CD8-positive, alpha-beta memory T cell (primary cell): ENCODE results near the gene CSNK1G2. TPM values are rescaled to one million over a fixed set of nuclear protein-coding genes. Genes with fewer than 3 reads are reported as not detected.

Source experiments
- CTCF ChIA-PET: fragments of 350-600 bp; sonication (Branson Sonifier 250); formaldehyde crosslinking; loops from one replicate; lab custom pipeline; 2021; ENCODE audit warnings: antibody characterized with exemption; lab: Charles Lee
- POLR2A ChIA-PET: fragments of 350-600 bp; sonication (Branson Sonifier 250); formaldehyde crosslinking; loops from one replicate; lab custom pipeline; 2021; ENCODE audit warnings: antibody characterized with exemption; lab: Charles Lee
- DNase-seq, 5 donors: peaks; one replicate each; pipeline versions ENCODE4 v3.0.0 to v3.0.0-alpha.2; 2020 to 2022; ENCODE audit warnings: mixed read lengths in 1 of 5
- H3K27ac ChIP-seq: one replicate; pipeline ENCODE4 v1.7.0; 2013; ENCODE audit warnings: low read depth, mild to moderate bottlenecking, low read length, moderate library complexity
- H3K27me3 ChIP-seq: 2 replicates; pipeline ENCODE4 v1.7.0; 2013; ENCODE audit warnings: low read length, mild to moderate bottlenecking; ENCODE audit not compliant: insufficient read depth, poor library complexity, severe bottlenecking
- H3K36me3 ChIP-seq: 2 replicates; pipeline ENCODE4 v1.7.0; 2013; ENCODE audit warnings: mild to moderate bottlenecking, low read length, moderate library complexity; ENCODE audit not compliant: insufficient read depth
- H3K4me1 ChIP-seq: 2 replicates; pipeline ENCODE4 v1.7.0; 2013; ENCODE audit warnings: mild to moderate bottlenecking, low read length, moderate library complexity; ENCODE audit not compliant: insufficient read depth
- H3K4me3 ChIP-seq: 2 replicates; pipeline ENCODE4 v1.7.0; 2013; ENCODE audit warnings: mild to moderate bottlenecking, low read length
- H3K9me3 ChIP-seq: 2 replicates; pipeline ENCODE4 v1.7.0; 2013; ENCODE audit warnings: mild to moderate bottlenecking, low read length
- H3K27ac Mint-ChIP-seq, 8 donors: one replicate each; pipeline ENCODE4 v1.8.0; 2020 to 2021; ENCODE audit warnings: mixed read lengths in 8 of 8, mild to moderate bottlenecking in 6 of 8, inconsistent platforms in 3 of 8, moderate library complexity in 3 of 8
- H3K27me3 Mint-ChIP-seq, 2 donors: one replicate each; pipeline ENCODE4 v1.8.0; 2020 to 2021; ENCODE audit warnings: mixed read lengths in 2 of 2, mild to moderate bottlenecking in 1 of 2, moderate library complexity in 1 of 2
- H3K36me3 Mint-ChIP-seq, 3 donors: one replicate each; pipeline ENCODE4 v1.8.0; 2020 to 2021; ENCODE audit warnings: mixed read lengths in 3 of 3, inconsistent platforms in 1 of 3, mild to moderate bottlenecking in 1 of 3
- H3K4me1 Mint-ChIP-seq, 3 donors: one replicate each; pipeline ENCODE4 v1.8.0; 2020 to 2021; ENCODE audit warnings: mixed read lengths in 3 of 3, inconsistent platforms in 1 of 3, mild to moderate bottlenecking in 1 of 3
- H3K4me3 Mint-ChIP-seq, 7 donors: one replicate each; pipeline ENCODE4 v1.8.0; 2020 to 2021; ENCODE audit warnings: mixed read lengths in 7 of 7, mild to moderate bottlenecking in 6 of 7, moderate library complexity in 4 of 7, inconsistent platforms in 2 of 7
- H3K9me3 Mint-ChIP-seq, 5 donors: one replicate each; pipeline ENCODE4 v1.8.0; 2020 to 2022; ENCODE audit warnings: mixed read lengths in 5 of 5, mild to moderate bottlenecking in 3 of 5, moderate library complexity in 2 of 5, inconsistent platforms in 1 of 5
- polyA plus RNA-seq: library from polyadenylated mRNA; unstranded; fragments of 300-500 nt; fragmentation: Illumina TruSeq; gene quantifications from one replicate; pipeline ENCODE4 v1.2.3, GENCODE V29; 2021
- total RNA-seq, 2 experiments: library from RNA; stranded (reverse); gene quantifications; one replicate each; pipeline ENCODE4 v1.2.3, GENCODE V29; 2021

CSNK1G2 gene
- total and polyA plus RNA-seq, 3 experiments from 2014 or later: 58.2 to 63.5 (median 62.1) TPM

DNA sequence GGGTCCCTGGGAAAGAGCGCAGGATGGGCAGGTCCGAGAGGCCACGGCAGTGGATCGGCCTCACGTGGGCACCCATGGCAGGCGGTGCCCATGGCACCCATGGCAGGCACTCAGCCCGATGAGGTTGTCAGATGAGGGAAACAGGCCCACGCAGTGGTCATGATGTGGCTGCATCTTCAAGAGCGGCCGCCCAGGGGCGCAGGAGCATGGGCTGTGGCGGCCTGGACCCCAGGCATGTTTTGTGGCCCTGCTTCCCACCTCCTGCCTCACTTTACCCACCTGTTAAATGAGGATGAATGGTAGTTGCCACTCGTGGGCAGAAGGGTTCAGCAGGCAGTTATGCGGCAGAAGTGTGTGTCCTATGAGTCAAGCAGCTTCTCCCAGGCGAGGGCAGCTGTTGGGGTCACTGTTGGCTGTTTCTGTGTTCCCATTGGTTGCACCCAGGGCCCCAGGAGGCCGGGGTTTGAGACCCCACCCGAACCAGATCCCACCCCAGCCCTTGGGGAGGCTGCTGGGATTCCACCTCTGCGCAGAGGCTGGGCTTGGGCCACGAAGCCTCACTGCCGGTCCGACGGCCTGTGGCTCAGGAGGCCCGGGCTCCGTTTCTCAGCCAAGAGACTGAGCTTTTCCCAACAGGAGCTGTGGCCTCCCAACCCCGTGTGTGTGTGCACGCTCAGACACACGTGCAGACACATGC, 30.0 kb downstream of the CSNK1G2 start:
- no peak overlapping the region for H3K27ac ChIP-seq
- ChIA-PET POLR2A (no interaction called here), CTCF (no interaction called here)
- DNase-seq: no peak
- H3K27me3 Mint-ChIP-seq: no peaks in the 10 kb centered on the region
- H3K36me3 ChIP-seq: peaks cover 7% of the 10 kb centered on the region
- no peak overlapping the region for H3K4me3 Mint-ChIP-seq
- peak overlapping the region in 2 of 8 donors; percentile 22 to 33 for H3K27ac Mint-ChIP-seq
- no peaks in the 10 kb centered on the region for H3K9me3 Mint-ChIP-seq
- H3K27me3 ChIP-seq: no peaks in the 10 kb centered on the region
- H3K4me3 ChIP-seq: no peak overlapping the region
- H3K36me3 Mint-ChIP-seq: peaks cover 0 to 53% (median 3%) of the 10 kb centered on the region in 3 donors
- no peaks in the 10 kb centered on the region for H3K9me3 ChIP-seq
- peaks cover 22 to 53% (median 28%) of the 10 kb centered on the region in 3 donors for H3K4me1 Mint-ChIP-seq
- peaks cover 15% of the 10 kb centered on the region for H3K4me1 ChIP-seq

DNA sequence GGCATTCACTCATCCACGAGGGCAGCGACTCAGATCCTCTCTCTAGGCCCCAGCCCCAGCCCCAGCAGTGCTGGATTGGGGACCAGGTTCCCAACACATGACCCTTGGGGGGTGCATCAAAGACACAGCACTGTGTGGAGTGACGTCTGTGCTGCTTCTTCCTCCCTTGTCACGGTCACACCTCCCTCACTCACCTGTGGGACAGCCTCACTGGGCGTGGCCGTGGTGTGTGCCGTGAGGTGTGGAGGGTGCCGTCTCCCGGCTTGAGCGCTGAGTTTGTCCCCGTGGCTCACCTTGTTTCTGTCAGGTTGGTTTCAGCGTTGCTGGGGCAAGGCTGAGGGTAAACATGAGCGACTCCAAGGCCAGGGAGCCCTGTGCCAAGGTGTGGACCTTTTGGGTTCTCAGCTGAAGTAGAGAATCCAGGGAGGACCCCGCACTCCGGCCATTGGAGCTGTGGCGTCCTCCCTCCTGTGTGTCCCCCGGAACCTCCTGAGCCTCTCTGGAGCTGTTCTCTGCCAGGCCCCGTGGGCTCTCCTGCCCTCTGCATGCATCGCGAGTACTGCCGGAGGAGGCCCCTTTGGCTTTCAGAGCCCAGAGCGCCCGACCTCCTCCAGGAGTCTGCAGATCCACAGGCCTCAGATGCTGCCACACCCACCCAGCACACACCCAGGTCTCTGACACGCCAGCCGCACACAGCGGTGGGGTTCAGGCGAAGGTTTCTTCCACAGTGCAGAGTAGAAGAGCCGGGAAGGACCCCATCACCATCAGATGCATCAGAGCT, 33.6 kb downstream of the CSNK1G2 start:
- Histone ChIP-seq H3K27me3 (no peaks in the 10 kb centered on the region), H3K4me3 (no peak overlapping the region), H3K36me3 (peaks cover 7% of the 10 kb centered on the region), H3K27ac (no peak overlapping the region), H3K9me3 (no peaks in the 10 kb centered on the region), H3K4me1 (no peaks in the 10 kb centered on the region)
- peaks cover 11 to 28% (median 16%) of the 10 kb centered on the region in 3 donors for H3K4me1 Mint-ChIP-seq
- CTCF ChIA-PET: no interaction called here
- DNase-seq: no peak
- H3K36me3 Mint-ChIP-seq: peaks cover 0 to 53% (median 0%) of the 10 kb centered on the region in 3 donors
- H3K27me3 Mint-ChIP-seq: no peaks in the 10 kb centered on the region
- no peak overlapping the region for H3K4me3 Mint-ChIP-seq
- POLR2A ChIA-PET: no interaction called here
- H3K9me3 Mint-ChIP-seq: no peaks in the 10 kb centered on the region
- peak overlapping the region in 2 of 8 donors; percentile 44 to 82 for H3K27ac Mint-ChIP-seq

DNA sequence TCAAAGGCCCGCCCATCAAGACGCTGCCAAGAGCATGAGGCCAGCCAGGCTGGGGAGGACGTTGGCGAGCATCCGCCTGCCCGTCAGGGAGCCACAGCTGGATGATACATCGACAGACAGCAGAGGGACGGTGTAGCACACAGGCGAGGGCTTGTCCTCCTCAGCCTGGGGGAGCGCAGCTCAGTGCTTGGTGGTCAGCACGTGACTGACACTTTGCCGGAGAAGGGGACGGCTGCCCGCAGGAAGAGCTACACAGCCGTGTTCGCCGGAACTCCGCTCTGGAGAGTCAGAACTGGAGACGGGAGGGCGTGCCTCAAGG, 34.1 kb downstream of the CSNK1G2 start:
- H3K9me3 ChIP-seq: no peaks in the 10 kb centered on the region
- peaks cover 11 to 26% (median 16%) of the 10 kb centered on the region in 3 donors for H3K4me1 Mint-ChIP-seq
- no peaks in the 10 kb centered on the region for H3K9me3 Mint-ChIP-seq
- H3K4me1 ChIP-seq: no peaks in the 10 kb centered on the region
- H3K27me3 ChIP-seq: no peaks in the 10 kb centered on the region
- no peak overlapping the region for H3K4me3 Mint-ChIP-seq
- H3K27ac ChIP-seq: no peak overlapping the region
- ChIA-PET POLR2A (no interaction called here), CTCF (no interaction called here)
- H3K27ac Mint-ChIP-seq: no peak overlapping the region
- H3K27me3 Mint-ChIP-seq: no peaks in the 10 kb centered on the region
- H3K36me3 Mint-ChIP-seq: peaks cover 0 to 52% (median 0%) of the 10 kb centered on the region in 3 donors
- peaks cover 7% of the 10 kb centered on the region for H3K36me3 ChIP-seq
- H3K4me3 ChIP-seq: no peak overlapping the region
- no peak for DNase-seq

DNA sequence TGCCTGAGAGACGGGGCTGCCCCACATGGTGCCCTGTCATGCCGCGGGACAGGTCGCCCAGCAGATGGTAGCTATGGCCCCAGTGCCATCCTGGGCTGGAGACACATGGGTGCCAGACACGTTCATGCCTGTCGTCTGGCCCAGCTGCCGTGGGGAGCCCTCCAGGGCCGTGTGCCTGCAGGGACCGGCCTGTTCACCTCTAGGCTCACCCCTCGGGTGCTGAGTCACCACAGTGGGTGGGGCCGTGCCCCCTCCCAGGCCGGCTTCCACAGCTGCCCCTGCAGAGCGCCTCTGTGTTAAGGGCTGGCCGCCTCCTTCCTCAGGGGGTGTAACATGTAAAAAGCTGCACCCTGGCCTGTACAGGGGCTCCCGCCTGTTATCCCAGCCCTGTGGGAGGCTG, 36.1 kb downstream of the CSNK1G2 start:
- POLR2A ChIA-PET: no interaction called here
- Mint-ChIP-seq H3K4me1 (peaks cover 10 to 16% (median 14%) of the 10 kb centered on the region in 3 donors), H3K27ac (no peak overlapping the region), H3K27me3 (no peaks in the 10 kb centered on the region), H3K9me3 (no peaks in the 10 kb centered on the region), H3K36me3 (peaks cover 0 to 52% (median 0%) of the 10 kb centered on the region in 3 donors), H3K4me3 (no peak overlapping the region)
- no peak for DNase-seq
- Histone ChIP-seq H3K27me3 (no peaks in the 10 kb centered on the region), H3K4me3 (no peak overlapping the region), H3K4me1 (no peaks in the 10 kb centered on the region), H3K27ac (no peak overlapping the region), H3K36me3 (peaks cover 7% of the 10 kb centered on the region), H3K9me3 (no peaks in the 10 kb centered on the region)
- CTCF ChIA-PET: interaction anchor here (0.7 to 0.9 kb wide), 3 partner anchors 13 to 124 kb away, joined by 3 read pairs; no protein-coding TSS in a partner anchor

DNA sequence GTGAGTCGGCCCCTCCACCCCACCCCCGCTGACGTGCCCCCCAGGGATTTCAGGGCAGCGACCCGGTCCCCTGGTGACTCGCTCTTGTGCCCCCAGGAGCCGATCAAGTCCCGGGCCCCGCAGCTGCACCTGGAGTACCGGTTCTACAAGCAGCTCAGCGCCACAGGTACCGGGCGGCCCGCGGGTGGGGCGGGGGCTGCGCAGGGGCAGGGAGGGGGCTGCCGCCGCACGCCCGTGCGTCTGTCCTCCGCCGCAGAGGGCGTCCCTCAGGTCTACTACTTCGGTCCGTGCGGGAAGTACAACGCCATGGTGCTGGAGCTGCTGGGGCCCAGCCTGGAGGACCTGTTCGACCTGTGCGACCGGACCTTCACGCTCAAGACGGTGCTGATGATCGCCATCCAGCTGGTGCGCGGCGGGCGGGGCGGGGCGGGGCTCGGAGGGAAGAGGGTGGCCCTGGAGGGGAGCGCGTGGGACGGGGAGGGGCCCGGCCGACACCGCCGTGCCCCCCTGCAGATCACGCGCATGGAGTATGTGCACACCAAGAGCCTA, 37.4 kb downstream of the CSNK1G2 start:
- peaks cover 6 to 8% (median 7%) of the 10 kb centered on the region in 3 donors for H3K4me1 Mint-ChIP-seq

DNA sequence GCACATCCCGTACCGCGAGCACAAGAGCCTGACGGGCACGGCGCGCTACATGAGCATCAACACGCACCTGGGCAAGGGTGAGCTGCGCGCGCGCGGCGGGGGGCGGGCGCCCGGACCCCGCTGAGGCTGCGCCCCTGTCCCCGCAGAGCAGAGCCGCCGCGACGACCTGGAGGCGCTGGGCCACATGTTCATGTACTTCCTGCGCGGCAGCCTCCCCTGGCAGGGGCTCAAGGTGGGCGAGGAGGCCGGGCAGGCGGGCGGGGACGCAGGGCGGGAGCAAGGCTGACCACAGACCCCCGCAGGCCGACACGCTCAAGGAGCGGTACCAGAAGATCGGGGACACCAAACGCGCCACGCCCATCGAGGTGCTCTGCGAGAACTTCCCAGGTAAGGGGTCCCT, 38.0 kb downstream of the CSNK1G2 start:
- ChIA-PET POLR2A (no interaction called here), CTCF (no interaction called here)
- no peak overlapping the region for H3K27ac Mint-ChIP-seq
- H3K4me1 Mint-ChIP-seq: peaks cover 1 to 4% (median 3%) of the 10 kb centered on the region in 3 donors
- peaks cover 0 to 52% (median 3%) of the 10 kb centered on the region in 3 donors for H3K36me3 Mint-ChIP-seq
- Histone ChIP-seq H3K27ac (no peak overlapping the region), H3K4me1 (no peaks in the 10 kb centered on the region), H3K27me3 (no peaks in the 10 kb centered on the region), H3K4me3 (no peak overlapping the region), H3K36me3 (peaks cover 7% of the 10 kb centered on the region), H3K9me3 (no peaks in the 10 kb centered on the region)
- H3K4me3 Mint-ChIP-seq: no peak overlapping the region
- DNase-seq: no peak
- no peaks in the 10 kb centered on the region for H3K9me3 Mint-ChIP-seq
- H3K27me3 Mint-ChIP-seq: no peaks in the 10 kb centered on the region

More for the DNA sequence above, 37.4 kb downstream of the CSNK1G2 start:
- Mint-ChIP-seq H3K4me3 (no peak overlapping the region), H3K27me3 (no peaks in the 10 kb centered on the region), H3K9me3 (no peaks in the 10 kb centered on the region), H3K27ac (no peak overlapping the region), H3K36me3 (peaks cover 0 to 53% (median 1%) of the 10 kb centered on the region in 3 donors)
- no peak for DNase-seq
- Histone ChIP-seq H3K9me3 (no peaks in the 10 kb centered on the region), H3K27ac (no peak overlapping the region), H3K27me3 (no peaks in the 10 kb centered on the region), H3K36me3 (peaks cover 7% of the 10 kb centered on the region), H3K4me1 (no peaks in the 10 kb centered on the region), H3K4me3 (no peak overlapping the region)
- ChIA-PET POLR2A (no interaction called here), CTCF (no interaction called here)

DNA sequence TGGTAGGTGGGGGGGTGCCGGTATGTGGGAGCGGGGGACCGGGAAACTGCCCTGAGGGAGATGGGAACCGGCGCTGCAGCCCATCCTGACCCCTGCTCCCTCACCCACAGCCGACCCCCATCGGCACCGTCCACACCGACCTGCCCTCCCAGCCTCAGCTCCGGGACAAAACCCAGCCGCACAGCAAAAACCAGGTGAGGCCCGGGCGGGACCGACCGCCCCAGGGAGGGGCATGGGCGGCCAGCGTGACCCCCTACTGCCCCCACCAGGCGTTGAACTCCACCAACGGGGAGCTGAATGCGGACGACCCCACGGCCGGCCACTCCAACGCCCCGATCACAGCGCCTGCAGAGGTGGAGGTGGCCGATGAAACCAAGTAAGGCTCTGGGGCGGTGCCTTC, 38.7 kb downstream of the CSNK1G2 start:
- no peak overlapping the region for H3K4me3 ChIP-seq
- Mint-ChIP-seq H3K27me3 (no peaks in the 10 kb centered on the region), H3K4me1 (peaks cover 0 to 2% (median 2%) of the 10 kb centered on the region in 3 donors), H3K27ac (no peak overlapping the region), H3K9me3 (no peaks in the 10 kb centered on the region), H3K4me3 (no peak overlapping the region), H3K36me3 (peaks cover 0 to 56% (median 3%) of the 10 kb centered on the region in 3 donors)
- POLR2A ChIA-PET: no interaction called here
- H3K4me1 ChIP-seq: no peaks in the 10 kb centered on the region
- H3K27me3 ChIP-seq: no peaks in the 10 kb centered on the region
- H3K36me3 ChIP-seq: peaks cover 7% of the 10 kb centered on the region
- no peaks in the 10 kb centered on the region for H3K9me3 ChIP-seq
- DNase-seq: no peak
- CTCF ChIA-PET: no interaction called here
- no peak overlapping the region for H3K27ac ChIP-seq
